Stimulated activated naive CD4-positive, alpha-beta T cell (primary cell): ENCODE measurements around the gene JOSD1.
A peak's percentile ranks its signal among the peaks of the same experiment; 100 is the strongest.

ENCODE experiments used
- DNase-seq, 6 experiments: peaks; one replicate each; lab custom pipeline; 2025; lab: John Stamatoyannopoulos, UW

The JOSD1 gene

GRCh38 chr22:38712486-38713207 is 11.9 kb upstream of the JOSD1 start:
- no peak for DNase-seq

GRCh38 chr22:38710866-38711265 is 10.1 kb upstream of the JOSD1 start:
- no peak for DNase-seq

GRCh38 chr22:38710351-38710750 is 9.6 kb upstream of the JOSD1 start:
- no peak for DNase-seq

- no peak for DNase-seq
Measured at GRCh38 chr22:38709306-38709705, 8.6 kb upstream of the JOSD1 start.

GRCh38 chr22:38707984-38708383 is 7.2 kb upstream of the JOSD1 start:
- no peak for DNase-seq

GRCh38 chr22:38707346-38707745 is 6.6 kb upstream of the JOSD1 start:
- no peak for DNase-seq

- DNase-seq = no peak
Measured at GRCh38 chr22:38706901-38707195, 6.1 kb upstream of the JOSD1 start.

- DNase-seq = peak in 3 of 6 experiments; percentile 33 to 54 (median 47)
Measured at GRCh38 chr22:38706101-38706900, 5.6 kb upstream of the JOSD1 start.

- peak; percentile 95 to 100 (median 98) for DNase-seq
Measured at GRCh38 chr22:38705235-38706100, 4.7 kb upstream of the JOSD1 start, which contains the start of gene GTPBP1. Gene GTPBP1, plus strand, starts transcription at chr22:38705944. Its CDS starts 12 bp downstream, at chr22:38705956.

- no peak for DNase-seq
Measured at GRCh38 chr22:38704654-38705234, 4.0 kb upstream of the JOSD1 start.

GRCh38 chr22:38700270-38700788 is 414 bp downstream of the JOSD1 start:
- peak in 4 of 6 experiments; percentile 54 to 71 (median 59) for DNase-seq

GRCh38 chr22:38699784-38700183 is 959 bp downstream of the JOSD1 start:
- DNase-seq = no peak

- DNase-seq = peak in 1 of 6 experiments; percentile 34
Measured at GRCh38 chr22:38699143-38699542, 1.6 kb downstream of the JOSD1 start.

GRCh38 chr22:38698407-38699094 is 2.2 kb downstream of the JOSD1 start:
- DNase-seq = no peak

- DNase-seq = no peak
Measured at GRCh38 chr22:38697425-38698089, 3.2 kb downstream of the JOSD1 start.

GRCh38 chr22:38696606-38697424 is 3.9 kb downstream of the JOSD1 start:
- no peak for DNase-seq

GRCh38 chr22:38694940-38695339 is 5.8 kb downstream of the JOSD1 start:
- DNase-seq = no peak

GRCh38 chr22:38694049-38694448 is 6.7 kb downstream of the JOSD1 start:
- DNase-seq = no peak

- DNase-seq = no peak
Measured at GRCh38 chr22:38689651-38690050, 11.1 kb downstream of the JOSD1 start.

- no peak for DNase-seq
Measured at GRCh38 chr22:38685761-38686160, 15.0 kb downstream of the JOSD1 start.
